ENCODE data around the gene GORASP2.

GRCh38 chr2:170963386-170963785 lies 34.3 kb downstream of the GORASP2 start:
- no peak for TF ChIP-seq POLR2A (IDR thresholded peaks at IDR 0.05)
- TF ChIP-seq, protein P1, sequence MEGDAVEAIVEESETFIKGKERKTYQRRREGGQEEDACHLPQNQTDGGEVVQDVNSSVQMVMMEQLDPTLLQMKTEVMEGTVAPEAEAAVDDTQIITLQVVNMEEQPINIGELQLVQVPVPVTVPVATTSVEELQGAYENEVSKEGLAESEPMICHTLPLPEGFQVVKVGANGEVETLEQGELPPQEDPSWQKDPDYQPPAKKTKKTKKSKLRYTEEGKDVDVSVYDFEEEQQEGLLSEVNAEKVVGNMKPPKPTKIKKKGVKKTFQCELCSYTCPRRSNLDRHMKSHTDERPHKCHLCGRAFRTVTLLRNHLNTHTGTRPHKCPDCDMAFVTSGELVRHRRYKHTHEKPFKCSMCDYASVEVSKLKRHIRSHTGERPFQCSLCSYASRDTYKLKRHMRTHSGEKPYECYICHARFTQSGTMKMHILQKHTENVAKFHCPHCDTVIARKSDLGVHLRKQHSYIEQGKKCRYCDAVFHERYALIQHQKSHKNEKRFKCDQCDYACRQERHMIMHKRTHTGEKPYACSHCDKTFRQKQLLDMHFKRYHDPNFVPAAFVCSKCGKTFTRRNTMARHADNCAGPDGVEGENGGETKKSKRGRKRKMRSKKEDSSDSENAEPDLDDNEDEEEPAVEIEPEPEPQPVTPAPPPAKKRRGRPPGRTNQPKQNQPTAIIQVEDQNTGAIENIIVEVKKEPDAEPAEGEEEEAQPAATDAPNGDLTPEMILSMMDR (IDR thresholded peaks at IDR 0.05), result no peak
